HG02763 (cell line): ENCODE results near the gene LRMDA.
A peak's percentile ranks its signal among the peaks of the same experiment; 100 is the strongest.

ENCODE experiments used
- ATAC-seq: cut with Tn5 transposase; IDR thresholded peaks from one replicate; pipeline ENCODE4 v1.9.1; 2021; ENCODE audit warnings: mild to moderate bottlenecking, moderate library complexity; ENCODE audit not compliant: unreplicated experiment

The LRMDA gene

GRCh38 chr10:76302481-76302880 is 871.1 kb downstream of the LRMDA start:
- no peak for ATAC-seq

GRCh38 chr10:76302961-76303630 is 871.7 kb downstream of the LRMDA start:
- ATAC-seq = no peak

DNA sequence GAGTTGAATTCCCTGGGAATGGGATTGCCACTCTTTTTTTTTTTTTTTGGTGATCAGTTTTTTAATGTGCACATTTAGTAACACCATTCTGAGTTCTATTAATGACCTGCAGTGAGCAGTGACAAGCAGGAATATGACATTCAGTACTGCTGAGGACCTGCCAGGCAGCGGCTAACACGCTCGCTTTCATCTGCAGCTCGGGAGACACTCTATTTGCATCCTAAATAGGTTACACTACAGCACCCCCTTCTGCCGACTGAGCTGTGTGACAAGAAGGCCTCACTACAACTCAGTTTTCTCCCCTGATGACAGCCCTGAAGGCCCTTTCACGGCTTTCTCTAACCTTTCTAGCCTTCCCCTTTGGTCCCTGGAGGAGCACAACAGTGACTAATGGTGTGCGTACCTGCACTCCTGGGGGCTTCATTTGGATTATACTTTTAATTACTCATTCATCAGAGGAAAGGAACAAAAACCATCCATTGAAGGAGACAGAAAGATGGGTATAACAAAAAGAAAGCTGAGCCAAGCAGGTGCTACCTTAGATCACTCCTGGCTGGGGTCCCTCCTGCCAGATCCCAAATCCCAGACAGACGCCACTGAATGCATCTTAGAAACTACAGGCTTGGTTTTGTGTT is 872.4 kb downstream of the LRMDA start:
- no peak for ATAC-seq

GRCh38 chr10:76305930-76306615 is 874.6 kb downstream of the LRMDA start:
- no peak for ATAC-seq

- ATAC-seq = no peak
Observed at GRCh38 chr10:76306856-76307255, 875.4 kb downstream of the LRMDA start.

GRCh38 chr10:76309070-76309469 is 877.6 kb downstream of the LRMDA start:
- no peak for ATAC-seq

DNA sequence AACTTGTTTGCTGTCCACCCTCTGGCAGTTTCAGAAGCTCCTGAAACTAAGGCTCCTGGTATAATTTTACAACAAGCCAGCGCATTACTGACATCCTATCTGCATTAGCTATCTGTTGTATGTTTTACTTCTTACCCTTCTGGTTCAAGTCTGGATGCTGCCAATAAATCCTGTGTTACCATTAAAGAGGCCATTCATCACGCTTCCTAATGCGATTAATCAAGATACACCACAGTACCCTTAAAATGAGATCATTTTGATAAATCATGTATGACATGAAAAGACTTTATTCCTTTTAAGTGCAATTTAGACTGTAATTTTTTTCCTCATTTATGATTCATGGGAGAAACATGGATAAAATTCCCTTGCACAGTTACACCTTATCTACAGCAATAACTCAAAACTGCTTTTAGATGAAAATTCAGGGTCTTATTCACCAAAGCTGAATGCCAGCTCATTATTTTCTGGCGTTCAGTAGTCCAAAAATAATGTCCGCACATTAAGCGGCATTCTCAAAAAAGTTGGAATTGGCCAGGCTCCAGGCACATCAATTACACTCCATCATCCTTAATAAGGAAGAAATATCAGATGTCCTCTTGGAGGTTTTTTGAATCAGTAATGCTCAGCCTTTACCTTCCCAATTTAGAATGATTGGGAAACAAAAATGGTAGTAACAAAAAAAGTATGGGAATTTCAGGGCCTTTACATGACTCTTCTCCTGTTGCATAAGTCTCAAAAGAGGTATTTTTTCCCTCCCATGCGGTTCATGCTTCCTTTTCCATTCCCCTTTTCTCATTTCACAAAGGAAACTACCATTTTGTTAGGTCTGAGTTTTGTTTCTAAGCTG is 878.5 kb downstream of the LRMDA start:
- no peak for ATAC-seq

GRCh38 chr10:76310588-76311080 is 879.2 kb downstream of the LRMDA start:
- ATAC-seq = no peak

GRCh38 chr10:76311752-76312636 is 880.6 kb downstream of the LRMDA start:
- peak; percentile 48 for ATAC-seq

GRCh38 chr10:76315240-76315639 is 883.8 kb downstream of the LRMDA start:
- ATAC-seq = no peak

DNA sequence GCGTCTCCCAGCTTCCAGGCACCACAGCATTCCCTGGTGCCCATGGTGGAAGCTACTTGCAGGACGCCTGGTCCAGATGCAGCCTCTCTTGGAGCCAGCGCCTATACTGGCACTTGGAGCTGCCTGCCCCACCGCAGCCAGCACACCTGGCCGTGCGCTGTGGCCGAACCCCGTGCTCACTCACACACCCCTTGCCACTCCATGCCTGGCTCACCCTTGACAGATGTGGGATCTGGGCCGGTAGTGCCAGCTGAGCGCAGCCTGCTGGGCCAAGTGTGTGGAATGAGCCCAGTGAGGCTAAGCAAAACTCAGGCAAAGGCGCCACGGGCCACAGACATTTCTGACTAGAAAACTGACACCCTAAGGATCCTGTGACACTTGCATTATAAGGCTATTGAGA is 884.8 kb downstream of the LRMDA start:
- ATAC-seq = no peak

- ATAC-seq = no peak
Observed at GRCh38 chr10:76317078-76317477, 885.7 kb downstream of the LRMDA start.

- ATAC-seq = no peak
Observed at GRCh38 chr10:76318211-76318610, 886.8 kb downstream of the LRMDA start.

DNA sequence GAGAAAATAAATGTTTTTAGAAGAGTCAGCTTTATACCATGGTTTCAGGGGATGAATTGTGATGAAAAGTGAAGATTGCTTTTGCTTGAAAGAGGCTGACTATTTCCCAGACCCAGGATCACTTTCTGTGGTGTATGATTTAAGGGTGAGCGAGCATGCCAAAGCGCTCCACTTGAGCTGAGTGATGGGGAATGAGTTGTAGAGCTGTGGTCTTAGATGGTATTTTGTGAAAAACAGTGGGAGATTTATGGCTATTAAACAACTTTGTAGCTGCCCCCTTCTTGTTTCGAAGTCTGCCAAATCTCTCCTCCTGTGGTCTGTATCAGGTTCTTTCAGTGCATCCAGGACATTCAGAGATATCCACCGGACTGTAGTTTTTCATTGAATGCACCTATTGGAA is 888.2 kb downstream of the LRMDA start:
- ATAC-seq = no peak

DNA sequence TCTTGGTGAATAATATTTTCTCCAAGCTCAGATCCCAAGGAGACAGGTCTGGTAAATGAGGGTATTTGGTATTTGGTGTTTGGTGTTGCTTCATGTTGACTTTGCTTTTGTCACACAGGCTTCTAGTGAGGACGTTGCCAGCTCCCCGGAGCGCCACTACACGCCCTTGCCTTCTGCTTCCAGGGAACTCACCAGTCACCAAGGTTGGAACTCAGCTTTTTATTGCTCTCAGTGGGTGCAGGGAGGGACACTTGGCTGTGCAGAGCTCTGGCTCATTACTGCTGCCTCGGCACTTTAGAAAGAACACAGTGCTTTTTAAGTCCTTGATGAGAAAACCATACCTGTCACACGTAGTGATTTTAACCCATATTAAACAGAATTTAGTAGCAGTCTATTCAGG is 892.9 kb downstream of the LRMDA start:
- ATAC-seq = no peak

DNA sequence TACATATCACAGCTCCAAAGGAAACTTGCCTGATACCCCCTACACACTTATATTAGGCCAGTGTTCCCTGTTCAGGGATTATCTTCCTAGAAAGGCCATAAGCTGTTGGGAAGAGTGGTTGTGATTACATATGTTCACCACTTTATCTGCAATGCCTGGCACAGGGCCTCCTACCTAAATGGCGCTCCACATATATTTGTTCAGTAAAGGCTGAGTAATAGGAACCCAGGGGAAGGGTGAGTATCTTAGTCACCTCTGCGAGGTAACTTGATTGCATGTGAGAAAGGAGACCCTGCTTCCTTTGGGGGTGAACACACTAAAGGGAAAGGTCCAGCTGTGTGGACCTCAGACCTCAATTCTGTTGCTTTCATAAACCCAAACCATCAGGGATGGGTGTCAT is 896.0 kb downstream of the LRMDA start:
- ATAC-seq = no peak

GRCh38 chr10:76328348-76328747 is 896.9 kb downstream of the LRMDA start:
- no peak for ATAC-seq

GRCh38 chr10:76329891-76330575 is 898.6 kb downstream of the LRMDA start:
- ATAC-seq = no peak

DNA sequence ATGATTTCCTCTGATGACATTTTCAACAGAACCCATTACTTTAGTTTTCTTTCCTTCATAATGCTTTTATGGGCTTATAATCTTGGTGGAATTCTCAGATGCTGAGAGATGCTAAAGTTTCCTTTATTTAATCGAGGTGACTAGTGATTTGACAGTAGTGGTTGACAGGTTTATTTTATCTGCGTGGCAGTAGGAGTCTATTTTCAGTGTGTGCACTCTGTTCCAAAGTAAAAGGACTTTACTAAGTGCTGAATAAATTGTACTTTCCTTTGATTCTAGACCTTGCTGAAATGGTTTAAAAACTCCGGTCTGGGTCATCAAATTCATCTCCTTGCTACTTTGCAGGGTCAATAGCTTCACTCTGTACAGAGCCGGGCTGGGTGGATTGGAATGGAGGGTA is 900.3 kb downstream of the LRMDA start:
- no peak for ATAC-seq

DNA sequence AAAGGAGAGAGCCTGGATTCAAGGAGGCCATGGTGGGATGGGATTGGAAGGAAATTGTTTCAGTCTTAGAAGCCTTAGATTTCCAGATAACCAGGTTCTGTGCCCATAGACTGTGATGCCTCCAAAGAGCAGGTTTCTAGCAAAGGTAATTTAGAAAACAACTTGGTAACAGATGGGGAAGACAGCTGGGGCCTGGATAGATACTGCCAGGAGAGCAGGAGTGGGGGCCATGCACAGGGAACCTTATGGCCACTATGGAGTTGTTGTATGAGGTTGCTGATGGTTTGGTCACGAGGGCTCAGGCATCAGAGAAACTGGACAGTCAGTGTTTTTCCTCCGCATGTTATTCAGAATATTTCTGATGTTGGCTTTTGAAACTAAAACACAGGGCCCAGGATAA is 901.9 kb downstream of the LRMDA start:
- no peak for ATAC-seq
